WTC11 (cell line): ENCODE results near the gene AMMECR1. TPM values are rescaled to one million over a fixed set of nuclear protein-coding genes. Genes with fewer than 3 reads are reported as not detected.

Experiments
- ATAC-seq: fragments of 200-7000 bp; cut with Tn5 transposase; 2 replicates; pipeline ENCODE4 v1.10.0; 2021; ENCODE audit warnings: mild to moderate bottlenecking, moderate library complexity
- CTCF ChIA-PET: fragments of 300-600 bp; sonication (Branson Sonifier 250); formaldehyde crosslinking; loops from one replicate; lab custom pipeline; 2021; ENCODE audit warnings: antibody characterized with exemption; lab: Charles Lee
- POLR2A ChIA-PET: fragments of 350-600 bp; sonication (Branson Sonifier 250); formaldehyde crosslinking; loops from one replicate; lab custom pipeline; 2021; ENCODE audit warnings: antibody characterized with exemption; lab: Charles Lee
- DNase-seq: peaks from one replicate; pipeline ENCODE4 v3.0.0; 2021; ENCODE audit warnings: low spot score
- H3K27ac Mint-ChIP-seq: 2 replicates; pipeline ENCODE4 v1.8.0; 2021; ENCODE audit warnings: mixed read lengths
- H3K27me3 Mint-ChIP-seq: 2 replicates; pipeline ENCODE4 v1.8.0; 2021; ENCODE audit warnings: low read depth, mild to moderate bottlenecking, moderate library complexity, mixed read lengths
- H3K36me3 Mint-ChIP-seq: 2 replicates; pipeline ENCODE4 v1.8.0; 2021; ENCODE audit warnings: mixed read lengths
- H3K4me1 Mint-ChIP-seq: 2 replicates; pipeline ENCODE4 v1.8.0; 2022; ENCODE audit warnings: mixed read lengths
- H3K4me3 Mint-ChIP-seq: 2 replicates; pipeline ENCODE4 v1.8.0; 2021; ENCODE audit warnings: mild to moderate bottlenecking, moderate library complexity, mixed read lengths
- H3K9me3 Mint-ChIP-seq: 2 replicates; pipeline ENCODE4 v1.8.0; 2021; ENCODE audit warnings: mixed read lengths
- ATF1 ChIP-seq: sonication (generic); formaldehyde crosslinking; IDR thresholded peaks from 2 replicates; pipeline ENCODE4 v1.8.1; 2023; ENCODE audit warnings: mild to moderate bottlenecking, moderate library complexity, missing genetic modification reagents
- CREM ChIP-seq: sonication (generic); formaldehyde crosslinking; IDR thresholded peaks from 2 replicates; pipeline ENCODE4 v1.8.1; 2022; ENCODE audit warnings: mild to moderate bottlenecking, missing genetic modification reagents, moderate library complexity
- CTCF ChIP-seq: fragments of 200-600 bp; IDR thresholded peaks from 2 replicates; pipeline ENCODE4 v1.8.0; 2022; ENCODE audit warnings: antibody characterized with exemption
- E2F1 ChIP-seq: sonication (generic); formaldehyde crosslinking; IDR thresholded peaks from 2 replicates; pipeline ENCODE4 v1.8.0; 2022; ENCODE audit warnings: mild to moderate bottlenecking, missing genetic modification reagents
- FOXP4 ChIP-seq: sonication (generic); formaldehyde crosslinking; IDR thresholded peaks from 2 replicates; pipeline ENCODE4 v1.8.0; 2022; ENCODE audit warnings: mild to moderate bottlenecking, missing genetic modification reagents
- GRHL2 ChIP-seq: fragments of 250-450 bp; sonication (Bioruptor Pico); IDR thresholded peaks from 2 replicates; pipeline ENCODE4 v1.8.0; 2022; ENCODE audit warnings: mild to moderate bottlenecking, moderate library complexity; ENCODE audit not compliant: insufficient replicate concordance, severe bottlenecking
- JUN ChIP-seq: sonication (generic); formaldehyde crosslinking; IDR thresholded peaks from 2 replicates; pipeline ENCODE4 v1.8.0; 2023; ENCODE audit warnings: mild to moderate bottlenecking, missing genetic modification reagents
- MLX ChIP-seq: sonication (generic); formaldehyde crosslinking; IDR thresholded peaks from 2 replicates; pipeline ENCODE4 v1.8.1; 2023; ENCODE audit warnings: mild to moderate bottlenecking, missing genetic modification reagents, moderate library complexity
- MYBL2 ChIP-seq: sonication (generic); formaldehyde crosslinking; IDR thresholded peaks from 2 replicates; pipeline ENCODE4 v1.8.1; 2023; ENCODE audit warnings: mild to moderate bottlenecking, moderate library complexity, missing genetic modification reagents
- NFE2L1 ChIP-seq: sonication (generic); formaldehyde crosslinking; IDR thresholded peaks from 2 replicates; pipeline ENCODE4 v1.8.1; 2023; ENCODE audit warnings: missing genetic modification reagents
- NR2C2 ChIP-seq: sonication (generic); formaldehyde crosslinking; IDR thresholded peaks from 2 replicates; pipeline ENCODE4 v1.8.0; 2022; ENCODE audit warnings: mild to moderate bottlenecking, missing genetic modification reagents
- NR3C1 ChIP-seq: sonication (generic); formaldehyde crosslinking; conservative IDR thresholded peaks from 2 replicates; pipeline ENCODE4 v1.8.1; 2023; ENCODE audit warnings: low read depth, mild to moderate bottlenecking, missing genetic modification reagents
- PRRX2 ChIP-seq: fragments of 250-450 bp; sonication (Bioruptor Pico); IDR thresholded peaks from 2 replicates; pipeline ENCODE4 v1.8.0; 2021; ENCODE audit warnings: mild to moderate bottlenecking
- SOX15 ChIP-seq: fragments of 250-450 bp; sonication (Bioruptor Pico); IDR thresholded peaks from 2 replicates; pipeline ENCODE4 v1.9.0; 2021; ENCODE audit warnings: mild to moderate bottlenecking
- TP53 ChIP-seq: sonication (generic); formaldehyde crosslinking; IDR thresholded peaks from 2 replicates; pipeline ENCODE4 v1.8.1; 2023; ENCODE audit warnings: mild to moderate bottlenecking, missing genetic modification reagents
- ZNF396 ChIP-seq: fragments of 250-450 bp; sonication (Bioruptor Pico); IDR thresholded peaks from 2 replicates; pipeline ENCODE4 v1.8.0; 2021; ENCODE audit warnings: mild to moderate bottlenecking, moderate library complexity, borderline replicate concordance
- ZNF532 ChIP-seq: fragments of 250-450 bp; sonication (Bioruptor Pico); IDR thresholded peaks from 2 replicates; pipeline ENCODE4 v1.9.0; 2021; ENCODE audit warnings: mild to moderate bottlenecking, borderline replicate concordance
- ZSCAN18 ChIP-seq: fragments of 250-450 bp; sonication (Bioruptor Pico); IDR thresholded peaks from 2 replicates; pipeline ENCODE4 v2.1.2; 2022; ENCODE audit warnings: mild to moderate bottlenecking, moderate library complexity
- total RNA-seq: library from RNA; stranded (reverse); gene quantifications from 3 replicates; pipeline ENCODE4 v1.2.3, GENCODE V29; 2021

AMMECR1 gene
- total RNA-seq, 1 experiment from 2014 or later, result 18.1 TPM

GRCh38 chrX:110265661-110266060 lies 52.2 kb downstream of the AMMECR1 start (continued):
- TF ChIP-seq E2F1 (no peak), JUN (CRISPR knock-in tag) (no peak)

GRCh38 chrX:110259117-110259516 lies 58.8 kb downstream of the AMMECR1 start:
- ATAC-seq (no peak), DNase-seq (no peak)
- H3K27me3 Mint-ChIP-seq, result no peaks in the 10 kb centered on the region
- H3K4me1 Mint-ChIP-seq, result peaks cover 23% of the 10 kb centered on the region
- ChIA-PET POLR2A (no interaction called here), CTCF (no interaction called here)
- no peak overlapping the region for H3K4me3 Mint-ChIP-seq
- no peaks in the 10 kb centered on the region for H3K9me3 Mint-ChIP-seq
- H3K36me3 Mint-ChIP-seq, result no peaks in the 10 kb centered on the region
- TF ChIP-seq NFE2L1 (CRISPR knock-in tag) (no peak), SOX15 (CRISPR knock-in tag) (no peak), NR2C2 (CRISPR knock-in tag) (no peak), ZNF532 (no peak)
- no peak overlapping the region for H3K27ac Mint-ChIP-seq

GRCh38 chrX:110258552-110258951 lies 59.3 kb downstream of the AMMECR1 start:
- H3K27ac Mint-ChIP-seq, result no peak overlapping the region
- ChIA-PET CTCF (no interaction called here), POLR2A (no interaction called here)
- ATAC-seq (no peak), DNase-seq (no peak)
- no peaks in the 10 kb centered on the region for H3K36me3 Mint-ChIP-seq
- H3K4me3 Mint-ChIP-seq, result no peak overlapping the region
- no peaks in the 10 kb centered on the region for H3K9me3 Mint-ChIP-seq
- peaks cover 27% of the 10 kb centered on the region for H3K4me1 Mint-ChIP-seq
- H3K27me3 Mint-ChIP-seq, result no peaks in the 10 kb centered on the region
- TF ChIP-seq PRRX2 (no peak), MLX (no peak), MYBL2 (CRISPR knock-in tag) (no peak), CREM (no peak), TP53 (CRISPR knock-in tag) (no peak), ZSCAN18 (CRISPR knock-in tag) (no peak), ZNF396 (no peak), NR3C1 (CRISPR knock-in tag) (no peak), FOXP4 (CRISPR knock-in tag) (no peak), ATF1 (no peak), GRHL2 (CRISPR knock-in tag) (no peak), CTCF (no peak)
